ENCODE data around the gene PER2. TPM values are rescaled to one million over a fixed set of nuclear protein-coding genes. Genes with fewer than 3 reads are reported as not detected.

The PER2 gene
- total and polyA plus RNA-seq, 8 donors, result 4.4 to 188 (median 23.2) TPM

GRCh38 chr2:238259061-238260020 lies 29.1 kb downstream of the PER2 start:
- WGBS, 5 donors, result 68 to 76% (median 73%) methylated on average over 18 to 21 of the region's 21 CpGs
- H3K27me3 ChIP-seq, result no peaks in the 10 kb centered on the region
- H3K36me3 ChIP-seq, result peaks cover 71 to 93% (median 92%) of the 10 kb centered on the region in 4 donors
- H3K4me1 ChIP-seq, result peaks cover 17 to 28% (median 19%) of the 10 kb centered on the region in 4 donors
- H3K4me3 ChIP-seq, result no peak overlapping the region
- no peak overlapping the region for H3K27ac ChIP-seq
- no peaks in the 10 kb centered on the region for H3K9me3 ChIP-seq
- intact Hi-C loops (cut with DNase I; ENCODE audit: low total_unique reads), result no loop called here
- TF ChIP-seq, protein P1, sequence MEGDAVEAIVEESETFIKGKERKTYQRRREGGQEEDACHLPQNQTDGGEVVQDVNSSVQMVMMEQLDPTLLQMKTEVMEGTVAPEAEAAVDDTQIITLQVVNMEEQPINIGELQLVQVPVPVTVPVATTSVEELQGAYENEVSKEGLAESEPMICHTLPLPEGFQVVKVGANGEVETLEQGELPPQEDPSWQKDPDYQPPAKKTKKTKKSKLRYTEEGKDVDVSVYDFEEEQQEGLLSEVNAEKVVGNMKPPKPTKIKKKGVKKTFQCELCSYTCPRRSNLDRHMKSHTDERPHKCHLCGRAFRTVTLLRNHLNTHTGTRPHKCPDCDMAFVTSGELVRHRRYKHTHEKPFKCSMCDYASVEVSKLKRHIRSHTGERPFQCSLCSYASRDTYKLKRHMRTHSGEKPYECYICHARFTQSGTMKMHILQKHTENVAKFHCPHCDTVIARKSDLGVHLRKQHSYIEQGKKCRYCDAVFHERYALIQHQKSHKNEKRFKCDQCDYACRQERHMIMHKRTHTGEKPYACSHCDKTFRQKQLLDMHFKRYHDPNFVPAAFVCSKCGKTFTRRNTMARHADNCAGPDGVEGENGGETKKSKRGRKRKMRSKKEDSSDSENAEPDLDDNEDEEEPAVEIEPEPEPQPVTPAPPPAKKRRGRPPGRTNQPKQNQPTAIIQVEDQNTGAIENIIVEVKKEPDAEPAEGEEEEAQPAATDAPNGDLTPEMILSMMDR (IDR thresholded peaks at IDR 0.05), result peak in 1 of 7 experiments; percentile 25
- TF ChIP-seq POLR2AphosphoS5 (IDR thresholded peaks at IDR 0.05), result no peak
- peak; percentile 60 to 62 for DNase-seq

DNA sequence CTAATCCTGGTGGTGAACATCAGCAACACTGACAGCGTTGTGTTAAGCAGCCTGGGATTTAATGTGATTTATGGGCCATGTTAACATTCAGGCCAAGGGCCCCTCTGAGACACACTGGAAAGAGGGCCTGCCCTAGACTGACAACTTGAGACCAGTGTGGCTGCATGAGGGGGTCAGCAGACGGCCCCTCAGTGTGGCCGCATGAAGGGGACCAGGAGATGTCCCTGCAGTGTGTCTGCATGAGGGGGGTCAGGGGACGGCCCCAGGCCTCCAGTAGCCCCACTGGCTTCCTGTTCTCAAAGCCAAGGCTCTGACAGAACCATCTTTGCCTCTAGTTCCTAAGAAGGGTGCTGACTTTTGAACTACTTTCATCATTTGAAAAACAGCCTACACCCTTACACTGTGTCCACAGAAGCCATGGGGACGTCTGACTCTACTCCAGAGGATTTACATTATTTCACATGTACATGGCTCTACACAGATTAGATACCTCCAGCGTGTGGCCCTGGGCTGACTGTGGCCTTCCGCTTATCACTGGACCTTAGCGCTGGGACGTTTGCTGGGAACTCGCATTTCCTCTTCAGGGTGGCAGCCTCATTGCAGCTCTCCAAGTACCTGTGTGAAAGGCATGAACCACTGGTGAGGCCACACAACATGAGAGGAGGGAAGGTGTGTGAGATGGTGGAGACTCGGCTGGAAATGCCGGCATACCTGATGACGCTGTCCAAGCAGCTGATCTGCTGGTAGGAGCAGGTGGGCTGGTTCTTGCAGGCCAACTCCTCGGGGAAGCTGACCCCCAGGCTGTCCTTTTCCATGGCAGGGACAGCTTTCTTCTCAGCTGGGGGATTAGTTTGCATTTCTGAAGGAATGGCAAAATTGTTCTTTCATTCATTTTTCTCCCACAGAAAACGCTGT lies 30.4 kb downstream of the PER2 start:
- Histone ChIP-seq H3K27ac (no peak overlapping the region), H3K27me3 (no peaks in the 10 kb centered on the region), H3K36me3 (peaks cover 78 to 100% (median 98%) of the 10 kb centered on the region in 4 donors), H3K9me3 (no peaks in the 10 kb centered on the region), H3K4me3 (no peak overlapping the region), H3K4me1 (peaks cover 4 to 15% (median 6%) of the 10 kb centered on the region in 4 donors)
- intact Hi-C loops (cut with DNase I; ENCODE audit: low total_unique reads), result no loop called here
- DNase-seq, result peak in 1 of 2 donors; percentile 58
- TF ChIP-seq POLR2AphosphoS5 (IDR thresholded peaks at IDR 0.05) (no peak), POLR2A (IDR thresholded peaks at IDR 0.05) (no peak), EP300 (IDR thresholded peaks at IDR 0.05) (no peak)
- TF ChIP-seq, protein P1 (IDR thresholded peaks at IDR 0.05), result no peak
- 70 to 78% (median 76%) methylated on average over 12 to 15 of the region's 15 CpGs for WGBS, 5 donors

DNA sequence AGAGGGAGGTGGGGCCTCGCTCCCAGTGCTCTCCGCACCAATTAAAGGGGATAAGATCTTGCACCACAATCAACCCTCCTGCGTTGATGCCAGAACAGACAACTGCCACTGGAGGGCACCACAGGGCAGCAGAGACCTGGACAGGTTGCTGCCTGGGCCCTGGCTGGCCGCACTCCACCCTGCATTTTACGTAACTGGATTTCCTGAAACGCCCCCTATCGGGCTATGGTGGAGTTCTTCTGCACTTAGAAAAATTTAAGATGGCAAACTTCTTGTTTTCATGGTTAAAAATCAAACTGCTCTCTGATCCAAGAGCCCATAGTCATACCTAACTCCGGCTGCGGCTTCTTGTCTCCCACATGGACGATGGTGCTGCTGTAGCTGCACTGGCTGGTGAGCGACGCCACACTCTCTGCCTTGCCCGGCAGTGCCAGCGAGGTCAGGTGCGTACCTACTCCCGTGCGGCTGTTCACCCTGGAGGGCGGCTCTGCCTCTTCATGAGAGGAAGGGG lies 31.8 kb downstream of the PER2 start:
- H3K4me3 ChIP-seq, result no peak overlapping the region
- H3K4me1 ChIP-seq, result peaks cover 0 to 8% (median 0%) of the 10 kb centered on the region in 4 donors
- intact Hi-C loops (cut with DNase I; ENCODE audit: low total_unique reads), result no loop called here
- DNase-seq, result peak; percentile 92 to 94
- 53 to 69% (median 57%) methylated on average over 16 to 18 of the region's 18 CpGs for WGBS, 5 donors
- H3K36me3 ChIP-seq, result peaks cover 80 to 100% (median 98%) of the 10 kb centered on the region in 4 donors
- H3K27me3 ChIP-seq, result no peaks in the 10 kb centered on the region
- H3K27ac ChIP-seq, result no peak overlapping the region
- H3K9me3 ChIP-seq, result no peaks in the 10 kb centered on the region
- peak in 1 of 3 donors; percentile 59 for TF ChIP-seq POLR2AphosphoS5 (IDR thresholded peaks at IDR 0.05)
- TF ChIP-seq EP300 (IDR thresholded peaks at IDR 0.05), result no peak
- TF ChIP-seq, protein P1 (IDR thresholded peaks at IDR 0.05), result peak in 5 of 7 experiments; percentile 67 to 94 (median 75)
- TF ChIP-seq POLR2A (IDR thresholded peaks at IDR 0.05), result no peak

DNA sequence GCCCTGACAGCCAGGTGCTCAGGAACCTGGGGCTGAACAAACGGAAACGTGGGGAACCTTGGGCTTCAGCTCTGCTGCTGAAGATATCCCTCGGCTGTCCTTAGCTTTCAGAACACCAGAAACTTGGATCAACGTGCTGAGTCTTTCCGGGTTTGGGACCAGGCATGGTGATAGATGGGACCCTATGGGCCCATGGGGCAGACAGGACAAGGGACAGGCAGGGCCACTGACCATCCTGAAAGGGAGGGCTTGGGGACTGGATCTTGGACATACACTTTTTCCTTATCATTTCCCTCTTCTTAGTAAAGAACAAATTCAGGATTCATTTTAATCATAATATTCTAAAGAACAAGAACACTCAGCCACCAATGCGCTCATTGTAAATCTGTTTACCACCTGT lies 32.3 kb downstream of the PER2 start:
- intact Hi-C loops (cut with DNase I; ENCODE audit: low total_unique reads), result no loop called here
- TF ChIP-seq, protein P1 (IDR thresholded peaks at IDR 0.05), result no peak
- TF ChIP-seq EP300 (IDR thresholded peaks at IDR 0.05) (no peak), POLR2A (IDR thresholded peaks at IDR 0.05) (no peak), POLR2AphosphoS5 (IDR thresholded peaks at IDR 0.05) (no peak)
- no peak overlapping the region for H3K4me3 ChIP-seq
- H3K27me3 ChIP-seq, result no peaks in the 10 kb centered on the region
- H3K4me1 ChIP-seq, result peaks cover 0 to 8% (median 0%) of the 10 kb centered on the region in 4 donors
- H3K36me3 ChIP-seq, result peaks cover 80 to 100% (median 98%) of the 10 kb centered on the region in 4 donors
- WGBS, 5 donors, result 84 to 94% (median 90%) methylated on average over 6 of the region's 6 CpGs
- no peak overlapping the region for H3K27ac ChIP-seq
- H3K9me3 ChIP-seq, result no peaks in the 10 kb centered on the region
- DNase-seq, result no peak
